Small intestine (tissue), 7 donors: ENCODE measurements around the gene OR56B1. TPM values are rescaled to one million over a fixed set of nuclear protein-coding genes. Genes with fewer than 3 reads are reported as not detected.

ENCODE experiments used
- DNase-seq, 2 donors: peaks; one replicate each; pipeline versions ENCODE4 v3.0.0 to v3.0.0-alpha.2; 2013
- FAIRE-seq: peaks from 2 replicates; lab custom pipeline; 2012; peaks lifted over from hg19 to GRCh38; lab: Jason Lieb, UNC
- H3K27ac ChIP-seq, 3 donors: one replicate each; pipeline ENCODE4 v1.5.1; 2013; ENCODE audit warnings: low read length in 2 of 3, mild to moderate bottlenecking in 2 of 3, control low read depth in 1 of 3, inconsistent platforms in 1 of 3, low read depth in 1 of 3, moderate library complexity in 1 of 3
- H3K27me3 ChIP-seq, 3 donors: one replicate each; pipeline ENCODE4 v1.6.1; 2013; ENCODE audit warnings: low read length in 3 of 3, inconsistent platforms in 1 of 3; ENCODE audit not compliant: control insufficient read depth in 3 of 3, insufficient read depth in 3 of 3
- H3K36me3 ChIP-seq, 3 donors: one replicate each; pipeline ENCODE4 v1.6.1; 2013; ENCODE audit warnings: low read length in 3 of 3, inconsistent platforms in 1 of 3, low read depth in 1 of 3, mild to moderate bottlenecking in 1 of 3, moderate library complexity in 1 of 3; ENCODE audit not compliant: control insufficient read depth in 3 of 3, insufficient read depth in 2 of 3
- H3K4me1 ChIP-seq, 3 donors: one replicate each; pipeline ENCODE4 v1.6.1; 2013; ENCODE audit warnings: low read length in 2 of 3, inconsistent platforms in 1 of 3, low read depth in 1 of 3, mild to moderate bottlenecking in 1 of 3, moderate library complexity in 1 of 3; ENCODE audit not compliant: control insufficient read depth in 3 of 3, insufficient read depth in 2 of 3
- H3K4me3 ChIP-seq, 3 donors: one replicate each; pipeline ENCODE4 v1.5.1; 2013; ENCODE audit warnings: low read length in 3 of 3, control low read depth in 1 of 3, inconsistent platforms in 1 of 3, low read depth in 1 of 3, mild to moderate bottlenecking in 1 of 3, moderate library complexity in 1 of 3
- H3K9me3 ChIP-seq, 2 donors: one replicate each; pipeline ENCODE4 v1.6.1; 2013; ENCODE audit warnings: low read depth in 1 of 2, low read length in 1 of 2; ENCODE audit not compliant: control insufficient read depth in 2 of 2, insufficient read depth in 1 of 2
- WGBS, 3 donors: extraction: QIAGEN DNeasy Blood & Tissue Kit; methylation state at CpG; one replicate each; pipeline ENCODE4 v1.1.7; 2013; 5-methylcytosine and 5-hydroxymethylcytosine counted together
- polyA plus RNA-seq, 4 donors: library from polyadenylated mRNA; stranded (reverse) in 3 of 4; unstranded in 1 of 4; fragments of 200-250 nt in 3 of 4; fragments of 120-200 nt in 1 of 4; gene quantifications; one replicate each; pipeline versions ENCODE4 v1.2.1 to v1.2.3, GENCODE V29; 2013
- donor health status: healthy with polysubstance abuse.
- donor health status: control.
- donor health status: control.
- donor health status: Bipolar disorder and iron deficiency.
- donor health status: healthy.

OR56B1 gene
- polyA plus RNA-seq, 4 donors = 0.03 TPM; not detected in 3

DNA sequence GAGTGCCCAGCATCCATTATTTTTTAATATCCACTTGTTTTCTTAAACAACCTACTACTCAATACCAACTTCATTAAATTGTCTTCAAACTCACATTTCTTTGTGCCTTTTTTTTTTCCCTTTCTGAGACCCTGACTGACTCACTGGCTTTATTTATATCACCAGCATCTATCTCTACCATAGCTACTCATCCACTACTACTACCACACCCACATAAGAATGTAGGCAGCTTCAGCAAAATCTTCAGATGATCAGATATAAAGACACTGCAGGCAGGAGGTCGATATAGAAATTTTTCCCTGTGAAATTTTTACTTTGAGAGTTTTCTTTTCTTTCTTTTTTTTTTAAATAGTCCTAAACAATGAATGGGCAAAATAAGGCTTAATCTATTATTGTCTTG, 2.2 kb downstream of the OR56B1 start:
- H3K9me3 ChIP-seq = peaks cover 0 to 7% of the 10 kb centered on the region in 2 donors
- FAIRE-seq = no peak
- no peak overlapping the region for H3K27ac ChIP-seq
- H3K27me3 ChIP-seq = no peaks in the 10 kb centered on the region
- H3K36me3 ChIP-seq = no peaks in the 10 kb centered on the region
- H3K4me1 ChIP-seq = no peaks in the 10 kb centered on the region
- H3K4me3 ChIP-seq = no peak overlapping the region
- WGBS, 3 donors = 20 to 54% (median 23%) methylated on average over 1 of the region's 1 CpG
- DNase-seq = no peak

DNA sequence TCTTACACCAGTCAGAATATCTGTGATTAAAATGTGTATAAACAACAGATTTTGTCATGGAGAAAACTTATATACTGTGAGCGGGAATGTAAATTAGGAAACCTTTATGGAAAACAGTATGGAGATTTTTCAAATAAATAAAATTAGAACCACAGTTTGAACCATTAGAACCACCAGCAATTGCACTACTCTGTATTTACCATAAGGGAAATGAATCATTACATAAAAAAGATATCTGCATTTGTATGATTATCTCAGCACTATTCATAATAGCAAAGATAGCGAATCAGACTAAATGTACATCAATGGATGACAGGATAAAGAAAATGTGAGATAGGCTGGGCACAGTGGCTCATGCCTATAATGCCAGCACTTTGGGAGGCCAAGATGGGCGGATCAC, 10.4 kb downstream of the OR56B1 start:
- Histone ChIP-seq H3K27ac (no peak overlapping the region), H3K4me1 (no peaks in the 10 kb centered on the region), H3K9me3 (peaks cover 0 to 2% of the 10 kb centered on the region in 2 donors), H3K27me3 (no peaks in the 10 kb centered on the region), H3K36me3 (no peaks in the 10 kb centered on the region), H3K4me3 (no peak overlapping the region)
- WGBS, 3 donors = 86 to 90% (median 87%) methylated on average over 3 of the region's 3 CpGs
- FAIRE-seq (no peak), DNase-seq (no peak)

DNA sequence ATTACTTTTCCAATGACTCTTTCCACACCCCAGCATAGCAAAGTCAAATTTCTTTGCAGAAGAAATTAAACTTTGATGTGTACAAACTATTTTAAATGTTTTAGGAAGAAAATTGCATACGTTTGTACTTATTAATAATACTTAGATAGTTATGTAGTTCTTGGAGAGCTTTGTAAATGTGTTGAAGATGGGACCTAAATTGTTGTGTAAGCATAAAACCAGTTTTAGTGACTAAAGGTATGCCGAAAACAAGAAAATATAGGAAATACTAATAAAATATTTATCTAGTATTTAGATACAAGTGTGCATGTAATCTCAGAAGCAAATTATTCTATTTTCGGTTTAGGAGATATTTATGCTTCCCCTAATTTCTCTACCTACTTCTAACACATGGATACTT, 13.6 kb downstream of the OR56B1 start:
- FAIRE-seq = no peak

DNA sequence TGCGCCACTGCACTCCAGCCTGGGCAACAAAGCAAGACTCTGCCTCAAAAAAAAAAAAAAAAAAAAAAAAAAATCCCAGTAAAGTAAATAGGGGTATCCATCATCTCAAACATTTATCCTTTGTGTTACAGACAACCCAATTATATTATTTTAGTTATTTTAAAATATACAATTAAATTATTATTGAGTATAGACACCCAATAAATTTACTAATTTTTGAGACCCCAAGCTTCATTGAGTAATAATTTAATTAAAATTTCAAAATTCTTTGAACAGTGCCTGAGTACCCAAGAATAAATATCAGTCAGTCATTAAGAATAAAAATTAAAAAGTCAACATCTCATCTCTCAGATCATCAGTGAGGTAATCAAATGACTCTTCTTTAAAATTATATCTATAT, 17.7 kb downstream of the OR56B1 start, which contains the start of gene OR52N4:
Gene OR52N4 (plus strand): TSS at position 301 of the 400 bp plus-strand sequence. CDS start 498 bp downstream, outside the sequence.
- Histone ChIP-seq H3K4me1 (no peaks in the 10 kb centered on the region), H3K27ac (no peak within 1 kb of the TSS), H3K9me3 (no peaks in the 10 kb centered on the region), H3K4me3 (no peak within 1 kb of the TSS), H3K27me3 (no peaks in the 10 kb centered on the region), H3K36me3 (no peaks in the 10 kb centered on the region)
- FAIRE-seq = no peak
- WGBS, 3 donors = 83 to 97% (median 90%) methylated on average over 1 of the region's 1 CpG
- DNase-seq = no peak

More for the DNA sequence above, 13.6 kb downstream of the OR56B1 start:
- 78 to 83% (median 79%) methylated on average over 3 of the region's 3 CpGs for WGBS, 3 donors
- no peaks in the 10 kb centered on the region for H3K27me3 ChIP-seq
- no peaks in the 10 kb centered on the region for H3K4me1 ChIP-seq
- H3K36me3 ChIP-seq = no peaks in the 10 kb centered on the region
- no peak overlapping the region for H3K4me3 ChIP-seq
- H3K27ac ChIP-seq = no peak overlapping the region
- DNase-seq = no peak
- H3K9me3 ChIP-seq = no peaks in the 10 kb centered on the region

DNA sequence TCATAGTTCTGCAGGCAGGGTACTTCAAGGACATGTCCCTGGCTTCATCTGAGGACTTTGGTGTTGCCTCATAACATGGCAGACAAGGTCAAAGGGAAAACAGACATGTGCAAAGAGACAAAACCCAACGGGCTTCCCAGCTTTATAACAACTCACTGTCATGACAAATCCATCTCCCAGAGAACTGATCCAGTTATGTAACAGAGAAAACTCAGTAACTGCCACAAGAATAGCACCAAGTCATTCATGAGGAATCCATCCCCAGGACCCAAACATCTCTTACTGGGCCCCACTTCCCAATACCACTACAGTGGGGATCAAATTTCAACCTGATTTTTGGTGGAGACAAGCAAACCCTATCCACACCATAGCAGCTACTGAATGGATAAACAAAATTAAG, 30.8 kb downstream of the OR56B1 start:
- Histone ChIP-seq H3K9me3 (no peaks in the 10 kb centered on the region), H3K4me3 (no peak overlapping the region), H3K27me3 (no peaks in the 10 kb centered on the region), H3K27ac (no peak overlapping the region), H3K36me3 (no peaks in the 10 kb centered on the region), H3K4me1 (no peaks in the 10 kb centered on the region)
- FAIRE-seq (no peak), DNase-seq (no peak)
- WGBS, 3 donors = 23 to 52% (median 30%) methylated on average over 1 of the region's 1 CpG

DNA sequence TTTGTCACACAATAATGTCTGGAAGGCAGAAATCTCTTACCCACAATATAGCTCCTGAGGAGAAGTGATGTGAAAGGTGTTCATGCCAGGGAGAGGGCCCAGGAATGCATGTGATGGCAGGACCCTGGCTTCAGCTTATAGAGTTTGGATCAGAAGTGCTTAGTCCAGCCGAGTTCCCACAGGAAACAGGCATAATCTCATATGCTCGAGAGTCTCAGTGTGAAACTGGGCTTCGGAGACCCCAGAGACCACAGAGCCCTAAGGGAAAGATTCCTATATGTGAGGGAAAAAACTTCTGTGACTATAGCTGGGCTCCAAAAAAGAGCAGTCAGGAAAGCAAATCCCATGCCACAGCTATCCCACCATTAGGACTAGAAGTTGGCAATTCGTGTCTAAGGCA, 47.0 kb downstream of the OR56B1 start, which contains the start of gene OR52N5:
Gene OR52N5 (minus strand): TSS at position 101 of the 400 bp plus-strand sequence. CDS start 4,721 bp downstream, outside the sequence.
- Histone ChIP-seq H3K4me3 (no peak within 1 kb of the TSS), H3K36me3 (no peaks in the 10 kb centered on the region), H3K4me1 (no peaks in the 10 kb centered on the region), H3K27me3 (no peaks in the 10 kb centered on the region), H3K9me3 (no peaks in the 10 kb centered on the region), H3K27ac (no peak within 1 kb of the TSS)
- WGBS, 3 donors = 29 to 59% (median 43%) methylated on average over 4 of the region's 4 CpGs
- no peak for FAIRE-seq
- DNase-seq = no peak

Other genes with a start within 250 kb of the OR56B1 start
- gene OR52D1, start 247.8 kb upstream of the OR56B1 start, polyA plus RNA-seq = not detected
- gene UBQLN3, start 226.5 kb upstream of the OR56B1 start, polyA plus RNA-seq = not detected
- under 1 TPM in 2 of 4 donors, not detected in 2; 0.10 to 0.61 TPM for gene UBQLNL, start 219.7 kb upstream of the OR56B1 start, polyA plus RNA-seq
- gene OR52H1, start 187.9 kb upstream of the OR56B1 start, polyA plus RNA-seq = not detected
- gene OR52B6, start 155.6 kb upstream of the OR56B1 start, polyA plus RNA-seq = under 1 TPM in 1 of 4 donors, not detected in 3; 0.04 TPM
- 1 to 10 TPM in 2 of 4 donors, under 1 TPM in 1, not detected in 1; 0.54 to 3.0 (median 1.1) TPM for gene TRIM6, start 139.8 kb upstream of the OR56B1 start, polyA plus RNA-seq
- gene TRIM34, start 111.4 kb upstream of the OR56B1 start, polyA plus RNA-seq = 10 to 100 TPM in 1 of 4 donors, 1 to 10 TPM in 3; 4.1 to 11.0 (median 7.5) TPM
- 10 to 100 TPM in 3 of 4 donors, 1 to 10 TPM in 1; 6.5 to 22.0 (median 11.5) TPM for gene TRIM5, start 51.4 kb upstream of the OR56B1 start, polyA plus RNA-seq
- gene TRIM22, start 46.7 kb upstream of the OR56B1 start, polyA plus RNA-seq = 10 to 100 TPM in 3 of 4 donors, 1 to 10 TPM in 1; 7.4 to 19.2 (median 10.9) TPM
- under 1 TPM in 1 of 4 donors, not detected in 3; 0.06 TPM for gene OR52N4, start 17.8 kb downstream of the OR56B1 start, polyA plus RNA-seq
- not detected for gene OR52N5, start 46.9 kb downstream of the OR56B1 start, polyA plus RNA-seq
- gene OR52N1, start 54.8 kb downstream of the OR56B1 start, polyA plus RNA-seq = not detected
- under 1 TPM in 1 of 4 donors, not detected in 3; 0.12 TPM for gene OR52N2, start 72.5 kb downstream of the OR56B1 start, polyA plus RNA-seq
- gene OR52E6, start 105.4 kb downstream of the OR56B1 start, polyA plus RNA-seq = not detected
- gene OR52E8, start 121.2 kb downstream of the OR56B1 start, polyA plus RNA-seq = not detected
- gene OR52E4, start 144.2 kb downstream of the OR56B1 start, polyA plus RNA-seq = not detected
- not detected for gene OR52E5, start 156.8 kb downstream of the OR56B1 start, polyA plus RNA-seq
- gene OR56A3, start 205.8 kb downstream of the OR56B1 start, polyA plus RNA-seq = not detected
- gene OR56A5, start 232.0 kb downstream of the OR56B1 start, polyA plus RNA-seq = not detected